ENCODE results near the gene RNF214. TPM values are rescaled to one million over a fixed set of nuclear protein-coding genes. Genes with fewer than 3 reads are reported as not detected.

The RNF214 gene
- total and polyA plus RNA-seq, 2 of the 13 experiments (the other 11 are each of a cell fraction or from before 2014, with no cell fraction given), result 10.7 to 12.6 TPM

GRCh38 chr11:117231842-117232091 is 704 bp upstream of the RNF214 start, which contains the start of gene PCSK7 (continued):
- TF ChIP-seq ZNF687 (CRISPR knock-in tag; IDR thresholded peaks at IDR 0.05), result peak; percentile 59
- TF ChIP-seq RXRB (CRISPR knock-in tag; IDR thresholded peaks at IDR 0.05; ENCODE audit: borderline replicate concordance), result no peak
- no peak for TF ChIP-seq ZBTB1 (CRISPR knock-in tag; IDR thresholded peaks at IDR 0.05; ENCODE audit: borderline replicate concordance)
- TF ChIP-seq NFKBIZ (CRISPR knock-in tag; IDR thresholded peaks at IDR 0.05), result no peak
- TF ChIP-seq ZNF678 (CRISPR knock-in tag; IDR thresholded peaks at IDR 0.05), result no peak
- TF ChIP-seq ZNF777 (CRISPR knock-in tag; IDR thresholded peaks at IDR 0.05), result no peak
- TF ChIP-seq ZNF629 (CRISPR knock-in tag; conservative IDR thresholded peaks at IDR 0.05), result no peak
- no peak for TF ChIP-seq ZFP82 (CRISPR knock-in tag; IDR thresholded peaks at IDR 0.05; ENCODE audit: borderline replicate concordance)
- TF ChIP-seq ARID4A (CRISPR knock-in tag; IDR thresholded peaks at IDR 0.05; ENCODE audit: borderline replicate concordance), result peak; percentile 79
- no peak for TF ChIP-seq SIX4 (CRISPR knock-in tag; IDR thresholded peaks at IDR 0.05)
- TF ChIP-seq KAT7 (CRISPR knock-in tag; IDR thresholded peaks at IDR 0.05; ENCODE audit: borderline replicate concordance), result no peak
- no peak for TF ChIP-seq ZNF749 (CRISPR knock-in tag; IDR thresholded peaks at IDR 0.05; ENCODE audit: borderline replicate concordance)
- no peak for TF ChIP-seq PBX2 (CRISPR knock-in tag; IDR thresholded peaks at IDR 0.05)
- no peak for TF ChIP-seq ZNF549 (CRISPR knock-in tag; IDR thresholded peaks at IDR 0.05)
- TF ChIP-seq NKX3-1 (CRISPR knock-in tag; IDR thresholded peaks at IDR 0.05), result no peak
- no peak for TF ChIP-seq ZNF83 (CRISPR knock-in tag; IDR thresholded peaks at IDR 0.05; ENCODE audit: borderline replicate concordance)
- TF ChIP-seq CSRNP1 (CRISPR knock-in tag; IDR thresholded peaks at IDR 0.05), result 0 out of 2 replicates have a peak, but pooled peaks have one; percentile 22
- no peak; the same call in 1 of the 2 replicates for TF ChIP-seq PHF21A (CRISPR knock-in tag; IDR thresholded peaks at IDR 0.05)
- TF ChIP-seq MXD4 (CRISPR knock-in tag; IDR thresholded peaks at IDR 0.05), result no peak
- no peak for TF ChIP-seq SRY (CRISPR knock-in tag; IDR thresholded peaks at IDR 0.05)
- TF ChIP-seq FOXO1 (CRISPR knock-in tag; IDR thresholded peaks at IDR 0.05), result no peak

All from HepG2 (cell line).